DMS114 treated with DMSO at 0.1 percent for 48 hours (cell line): ENCODE measurements around the gene TCP11.

Experiments used
- DNase-seq: peaks from one replicate; lab custom pipeline; 2025; ENCODE audit not compliant: unreplicated experiment; lab: John Stamatoyannopoulos, UW

The TCP11 gene

DNA sequence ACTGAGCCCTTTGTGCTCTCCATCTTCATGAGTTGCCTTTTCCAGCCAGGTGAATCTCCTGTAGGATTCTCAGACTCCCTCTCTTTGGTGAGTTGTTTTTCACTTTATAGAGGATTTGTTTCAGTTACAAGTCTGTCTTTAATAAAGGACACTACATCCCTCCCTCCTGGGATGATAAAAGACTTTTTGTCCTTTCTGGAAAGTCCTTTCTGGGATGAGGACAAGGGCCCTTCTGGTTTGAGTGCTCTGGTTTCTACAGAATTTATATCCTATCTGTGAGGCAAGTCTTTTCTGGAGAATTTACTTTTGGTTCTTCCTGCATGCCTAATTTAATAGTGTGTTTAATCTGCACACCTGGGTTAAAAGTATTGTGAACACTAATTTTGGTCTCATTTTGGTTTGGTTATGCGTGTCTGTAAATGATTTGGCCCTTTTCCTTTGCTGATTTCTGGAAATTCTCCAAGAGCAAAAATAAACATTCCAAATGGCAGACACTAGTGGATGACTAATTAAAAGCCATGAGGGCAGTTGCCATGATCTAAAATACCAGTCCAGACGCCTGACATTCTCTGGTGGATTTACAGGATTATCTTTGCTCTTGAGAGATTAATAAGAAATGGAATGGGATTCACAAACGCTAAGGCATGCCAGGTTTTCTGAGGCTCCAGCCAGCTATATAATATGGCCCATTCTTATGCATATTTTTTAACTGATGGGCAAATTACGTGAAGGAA is 44.8 kb downstream of the TCP11 start:
- no peak for DNase-seq

DNA sequence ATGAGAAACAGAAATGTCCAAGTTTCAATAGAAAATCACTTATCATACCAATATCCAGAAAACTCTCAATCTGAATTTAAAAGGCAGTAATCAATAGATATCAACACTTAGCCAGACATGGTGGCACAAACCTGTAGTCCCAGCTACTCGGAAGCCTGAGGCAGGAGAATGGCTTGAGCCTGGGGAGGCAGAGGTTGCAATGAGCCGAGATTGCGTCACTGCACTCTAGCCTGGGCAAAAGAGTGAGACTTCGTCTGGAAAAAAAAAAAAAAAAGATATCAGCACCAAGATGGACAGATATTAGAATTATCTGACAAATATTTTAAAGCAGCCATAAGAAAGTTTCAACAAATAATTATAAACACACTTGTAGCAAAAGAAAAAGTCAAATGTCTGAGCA is 47.0 kb downstream of the TCP11 start:
- DNase-seq: no peak

DNA sequence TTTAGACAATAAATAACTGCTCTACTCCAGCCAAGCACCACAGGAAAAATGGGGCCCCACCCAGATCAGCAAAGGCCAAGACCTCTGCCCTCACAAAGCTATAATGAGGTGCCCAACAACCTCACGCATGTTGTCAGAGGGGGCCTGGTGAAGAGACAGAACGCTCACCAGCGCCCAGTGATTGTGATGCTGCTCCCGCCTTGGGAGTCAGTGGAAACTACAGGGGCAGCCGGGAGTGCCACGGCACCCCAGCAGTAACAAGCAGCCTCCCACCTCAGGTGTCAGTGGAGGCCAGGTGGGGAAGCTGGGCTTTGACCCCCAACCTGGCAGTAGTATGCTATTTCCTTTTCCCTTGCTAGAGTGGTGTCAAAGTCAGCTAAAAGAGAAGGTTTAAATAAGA is 47.4 kb downstream of the TCP11 start:
- DNase-seq: no peak

DNA sequence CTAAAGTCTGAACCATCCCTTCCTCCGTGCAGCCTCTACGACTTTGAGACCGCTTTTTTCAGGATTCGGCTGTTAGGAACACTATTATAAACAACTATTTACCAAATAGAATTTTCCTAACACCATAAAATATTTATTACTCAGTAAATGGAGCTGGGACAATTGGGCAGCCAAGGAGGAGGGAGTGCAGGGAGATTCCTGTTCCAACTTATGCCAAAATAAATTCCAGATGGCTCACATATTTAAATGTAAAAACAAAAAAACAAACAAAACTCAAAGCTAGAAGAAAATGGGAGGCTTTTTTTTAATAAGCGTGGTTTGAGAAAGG is 48.1 kb downstream of the TCP11 start:
- no peak for DNase-seq

DNA sequence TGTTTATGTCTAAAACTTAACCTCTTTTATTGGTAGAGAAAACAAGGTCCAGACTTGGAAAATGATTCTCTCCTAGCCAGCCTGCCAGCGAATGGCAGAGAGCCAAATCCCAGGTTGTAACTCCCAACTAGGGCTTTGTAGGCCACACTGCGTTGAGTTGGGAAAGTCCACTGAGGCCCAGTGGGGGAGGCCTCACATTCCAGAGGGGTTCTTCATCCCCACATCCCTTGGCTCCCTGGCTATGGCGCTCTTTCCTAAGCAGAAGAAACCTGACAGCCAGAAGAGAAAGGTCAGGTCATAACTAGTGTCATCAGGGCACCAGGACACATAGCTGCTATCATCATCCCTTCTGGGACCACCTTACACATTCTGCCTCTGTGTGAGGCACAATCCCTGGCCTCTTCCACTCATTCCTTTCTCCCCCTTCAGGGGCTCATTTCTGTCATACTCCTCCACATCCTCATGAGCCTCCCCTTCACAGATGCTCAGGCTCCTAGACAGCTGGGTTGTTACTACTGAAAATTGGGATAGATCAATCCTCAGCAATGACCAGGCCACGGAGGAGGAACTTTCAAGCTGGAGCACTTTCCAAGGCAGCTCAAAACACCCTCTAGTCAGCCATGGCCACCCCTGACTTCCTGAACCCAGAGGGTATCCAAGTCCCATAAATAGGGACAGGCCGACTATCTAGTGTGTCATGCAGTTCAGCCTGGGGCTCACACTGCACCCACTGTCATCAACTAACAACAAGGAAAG is 48.6 kb downstream of the TCP11 start:
- no peak for DNase-seq

DNA sequence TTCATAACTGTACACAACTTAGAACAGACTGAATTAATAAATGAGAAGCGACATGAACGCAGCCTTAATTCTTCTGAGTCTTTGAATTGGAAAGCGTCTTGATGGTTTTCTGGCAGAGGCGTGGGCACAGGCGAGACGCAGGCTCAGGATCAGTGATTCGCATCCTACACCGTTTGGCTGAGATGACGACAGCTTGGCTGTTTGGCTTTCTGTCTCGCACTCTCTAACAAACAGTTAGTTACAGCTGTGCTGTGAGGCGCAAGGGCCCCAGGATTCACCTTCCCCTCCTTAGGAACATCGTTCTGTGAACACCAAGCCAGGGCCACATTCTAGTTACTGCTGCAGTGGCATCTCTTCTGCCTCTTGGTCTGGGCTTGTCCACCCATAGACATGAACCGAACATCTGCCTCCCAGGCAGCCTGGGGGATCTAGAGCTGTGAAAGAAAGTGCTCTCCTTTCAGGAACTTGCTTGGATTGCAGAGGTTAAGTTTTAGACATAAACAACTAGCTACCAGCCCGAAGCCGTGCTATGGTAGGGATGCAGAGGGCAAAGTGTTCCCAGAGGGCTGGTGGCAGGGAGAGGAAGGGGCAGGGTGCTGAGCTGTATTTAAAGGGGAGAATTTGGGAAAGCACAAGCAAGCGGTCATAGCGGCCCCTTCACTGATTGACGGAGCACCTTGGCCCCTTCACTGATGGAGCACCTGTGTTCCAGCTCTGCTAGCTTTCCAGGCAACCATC is 49.6 kb downstream of the TCP11 start:
- no peak for DNase-seq

- no peak for DNase-seq
These were observed 50.4 kb downstream of the TCP11 start for GRCh38 chr6:35090734-35091133.

GRCh38 chr6:35089935-35090505 is 51.1 kb downstream of the TCP11 start:
- no peak for DNase-seq

DNA sequence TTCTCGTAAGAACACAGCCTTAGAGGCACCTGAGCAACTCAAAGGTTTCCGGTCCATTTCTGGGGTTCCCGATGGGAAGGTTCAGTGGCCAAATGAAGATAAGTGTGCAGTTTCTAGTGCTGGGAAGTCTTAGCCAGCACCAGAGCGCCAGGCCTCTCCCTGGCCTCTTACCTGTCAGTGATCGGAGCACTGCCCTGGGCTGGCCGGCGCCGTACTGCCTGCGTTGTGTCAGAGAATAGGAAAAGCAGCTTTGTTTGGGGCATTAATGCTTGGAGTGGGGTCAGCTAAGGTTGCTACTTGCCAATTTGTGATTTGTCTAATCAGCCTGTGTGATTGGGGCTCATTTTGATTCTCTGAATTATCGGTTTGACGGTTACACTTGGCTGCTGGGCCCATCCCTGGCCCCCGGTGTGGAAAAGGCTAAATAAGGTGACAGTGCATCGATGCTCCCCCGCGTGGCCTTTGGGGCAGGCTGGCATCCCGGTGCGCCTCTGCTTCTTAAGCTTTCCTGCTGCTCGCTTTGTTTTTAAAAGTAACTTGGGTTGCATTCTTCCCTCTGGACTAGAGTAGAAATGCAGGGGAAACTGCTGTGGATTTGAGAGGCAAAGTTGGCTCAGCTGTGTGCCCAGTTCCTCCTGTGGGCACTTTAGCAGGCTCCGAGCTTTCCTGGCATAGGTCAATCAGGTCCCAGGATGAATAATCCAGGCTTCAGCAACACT is 51.8 kb downstream of the TCP11 start:
- no peak for DNase-seq

DNA sequence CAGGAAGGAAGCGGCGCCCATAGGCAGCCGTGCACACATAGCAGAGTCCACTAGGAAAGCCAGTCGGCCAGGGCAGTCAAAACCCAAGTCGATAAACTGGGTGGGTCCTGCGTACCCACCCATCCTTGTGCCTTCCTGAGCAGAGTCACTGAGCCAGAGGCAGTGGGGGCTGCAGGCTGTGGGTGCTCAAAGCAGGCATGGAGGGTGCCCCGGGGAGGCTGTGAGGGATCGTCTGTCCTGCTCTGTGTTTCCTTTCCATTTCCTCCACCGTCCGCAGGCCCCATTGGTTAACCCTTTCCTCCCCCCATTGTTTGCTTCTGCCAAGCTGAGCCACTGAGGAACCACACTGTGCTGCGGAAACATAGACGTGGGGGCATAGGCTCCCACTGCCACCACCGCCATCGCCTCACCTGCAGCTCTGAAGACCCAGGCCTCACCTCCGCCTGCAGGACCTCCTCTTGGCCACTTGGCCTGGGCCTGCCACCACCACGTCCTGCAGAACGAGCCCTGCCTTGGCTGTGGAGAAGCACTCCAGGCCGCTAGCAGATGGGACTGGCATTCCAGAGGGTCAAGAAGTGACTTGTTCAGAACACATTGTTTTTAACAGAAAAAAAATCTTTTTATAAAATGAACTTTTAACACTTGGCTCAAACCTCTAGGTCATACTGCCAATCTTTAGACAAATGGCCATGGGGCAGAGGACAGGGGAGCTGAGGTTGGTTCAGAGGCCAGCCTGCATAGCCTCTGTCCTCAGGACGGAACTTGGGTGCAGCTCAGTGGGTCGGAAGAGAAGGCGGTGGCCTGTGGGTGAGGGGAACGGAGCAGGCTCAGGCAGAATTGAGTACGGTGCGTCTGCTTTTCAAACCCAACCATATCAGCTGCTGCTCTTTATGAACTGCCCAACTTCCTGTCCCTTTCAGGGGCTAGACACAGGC is 52.6 kb downstream of the TCP11 start:
- no peak for DNase-seq

GRCh38 chr6:35087361-35088280 is 53.5 kb downstream of the TCP11 start:
- DNase-seq: no peak

- DNase-seq: no peak
These were observed 54.3 kb downstream of the TCP11 start for GRCh38 chr6:35086636-35087360.

GRCh38 chr6:35086282-35086632 is 54.9 kb downstream of the TCP11 start:
- DNase-seq: no peak

GRCh38 chr6:35085359-35086281 is 55.5 kb downstream of the TCP11 start:
- no peak for DNase-seq

- DNase-seq: no peak
These were observed 56.5 kb downstream of the TCP11 start for GRCh38 chr6:35084511-35085203.

DNA sequence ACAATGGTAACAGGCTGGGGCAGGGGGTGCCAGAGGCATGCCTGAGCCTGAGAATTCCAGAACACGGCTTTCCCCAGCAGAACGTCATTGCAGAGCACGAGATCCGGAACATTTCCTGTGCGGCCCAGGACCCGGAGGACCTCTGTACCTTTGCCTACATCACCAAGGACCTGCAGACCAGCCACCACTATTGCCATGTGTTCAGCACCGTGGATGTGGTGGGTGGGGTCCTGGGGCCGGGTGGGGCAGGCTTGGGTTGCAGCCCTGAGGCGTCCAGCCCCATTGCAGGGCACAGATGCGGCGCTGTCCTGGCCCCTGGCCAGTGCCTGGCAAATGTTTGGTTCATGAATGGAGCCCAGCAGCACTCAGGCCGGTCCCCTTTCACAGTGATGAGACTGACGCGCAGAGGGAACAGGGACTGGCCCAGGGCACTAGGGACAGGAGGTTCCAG is 57.1 kb downstream of the TCP11 start:
- no peak for DNase-seq

- no peak for DNase-seq
These were observed 57.6 kb downstream of the TCP11 start for GRCh38 chr6:35083507-35083906.
